Renal pelvis (tissue), 4 donors: Measurements from ENCODE around the gene DBET. TPM values are rescaled to one million over a fixed set of nuclear protein-coding genes. Genes with fewer than 3 reads are reported as not detected.
"Not testable (repeated sequence)": the region's sequence is repeated elsewhere in the genome, so short reads cannot be mapped to it uniquely, and the experiment has no call there.

Source experiments
- DNase-seq: peaks from one replicate; pipeline ENCODE4 v3.0.0-alpha.2; 2013
- polyA plus RNA-seq, 3 donors: library from polyadenylated mRNA; unstranded; fragments of 120-200 nt; gene quantifications; one replicate each; pipeline ENCODE4 v1.2.1, GENCODE V29; 2013; ENCODE audit not compliant: insufficient read length in 3 of 3

Gene DBET
- polyA plus RNA-seq, 3 donors: not detected

DNA sequence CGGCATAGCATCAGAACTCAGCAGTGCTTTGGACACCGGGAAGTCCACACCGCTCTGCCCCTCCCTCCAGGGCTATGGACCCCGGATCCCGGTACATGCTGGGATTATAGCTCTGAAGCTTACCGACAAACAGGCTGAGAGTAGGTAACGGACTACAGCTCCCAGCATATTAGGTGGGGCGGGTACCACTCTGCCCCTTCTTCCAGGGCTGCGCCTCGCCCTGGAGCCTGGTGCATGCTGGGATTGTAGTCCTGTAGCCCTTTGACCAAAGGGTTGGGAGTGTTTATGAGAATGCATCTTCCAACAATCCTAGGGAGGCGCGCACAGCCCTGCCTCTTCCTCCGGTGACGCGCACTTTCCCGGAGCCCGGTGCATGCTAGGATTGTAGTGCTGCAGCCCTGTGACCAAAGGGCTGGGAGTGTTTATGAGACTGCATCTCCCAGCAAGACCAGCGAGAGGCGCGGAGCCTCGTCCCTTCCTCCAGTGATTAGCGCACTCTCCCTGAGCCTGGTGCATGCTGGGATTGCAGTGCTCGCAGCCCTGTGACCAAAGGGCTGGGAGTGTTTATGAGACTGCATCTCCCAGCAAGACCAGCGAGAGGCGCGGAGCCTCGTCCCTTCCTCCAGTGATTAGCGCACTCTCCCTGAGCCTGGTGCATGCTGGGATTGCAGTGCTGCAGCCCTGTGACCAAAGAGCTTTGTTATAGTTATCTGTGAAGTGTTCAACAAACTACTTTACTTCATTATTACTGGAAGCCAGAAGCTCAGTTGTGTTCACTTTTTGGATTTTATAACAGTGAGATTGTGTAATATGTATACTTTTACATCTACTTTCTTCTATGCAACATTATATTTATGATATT, 14.7 kb upstream of the DBET start:
- not testable (repeated sequence) for DNase-seq

DNA sequence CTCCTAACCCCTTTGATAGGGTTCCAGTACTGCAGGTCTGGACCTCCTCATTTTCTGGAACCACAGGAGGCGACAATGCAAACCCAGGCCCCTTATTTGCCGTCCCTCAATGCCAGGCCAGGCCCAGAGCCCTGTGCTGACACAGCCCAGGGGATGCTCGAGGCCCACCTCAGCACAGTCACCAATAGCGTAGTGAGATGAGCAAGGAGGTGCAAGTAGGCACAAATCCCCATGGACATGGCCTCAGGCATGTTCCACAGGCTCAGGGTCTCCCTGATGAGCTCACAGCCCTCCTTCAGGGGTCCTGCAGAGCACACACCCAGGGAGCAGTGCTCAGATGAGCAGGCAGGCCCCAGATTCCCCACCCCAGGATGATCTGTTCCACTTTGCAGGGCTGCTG, 5.3 kb upstream of the DBET start:
- DNase-seq: not testable (repeated sequence)

DNA sequence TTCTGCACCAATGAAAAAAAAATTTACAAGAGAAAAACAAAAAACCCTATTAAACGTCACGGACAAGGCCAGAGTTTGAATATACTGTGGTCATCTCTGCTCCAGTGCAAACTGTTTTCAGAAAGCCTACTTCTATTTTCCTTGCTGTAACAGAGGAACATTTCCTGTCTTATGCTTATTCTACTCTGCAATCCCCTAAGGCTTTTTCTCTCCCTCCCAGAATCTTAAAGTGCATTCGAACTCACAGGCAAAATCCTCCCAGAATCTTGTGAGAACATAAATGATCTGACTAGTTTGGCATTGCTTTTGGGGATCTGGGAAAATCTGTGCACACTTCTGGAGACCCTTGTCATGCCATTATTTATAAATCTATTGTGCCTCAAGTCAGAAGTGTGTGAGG, 503 bp downstream of the DBET start:
- DNase-seq: not testable (repeated sequence)

DNA sequence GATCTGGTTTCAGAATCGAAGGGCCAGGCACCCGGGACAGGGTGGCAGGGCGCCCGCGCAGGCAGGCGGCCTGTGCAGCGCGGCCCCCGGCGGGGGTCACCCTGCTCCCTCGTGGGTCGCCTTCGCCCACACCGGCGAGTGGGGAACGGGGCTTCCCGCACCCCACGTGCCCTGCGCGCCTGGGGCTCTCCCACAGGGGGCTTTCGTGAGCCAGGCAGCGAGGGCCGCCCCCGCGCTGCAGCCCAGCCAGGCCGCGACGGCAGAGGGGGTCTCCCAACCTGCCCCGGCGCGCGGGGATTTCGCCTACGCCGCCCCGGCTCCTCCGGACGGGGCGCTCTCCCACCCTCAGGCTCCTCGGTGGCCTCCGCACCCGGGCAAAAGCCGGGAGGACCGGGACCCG, 4.0 kb downstream of the DBET start:
- DNase-seq: not testable (repeated sequence)

DNA sequence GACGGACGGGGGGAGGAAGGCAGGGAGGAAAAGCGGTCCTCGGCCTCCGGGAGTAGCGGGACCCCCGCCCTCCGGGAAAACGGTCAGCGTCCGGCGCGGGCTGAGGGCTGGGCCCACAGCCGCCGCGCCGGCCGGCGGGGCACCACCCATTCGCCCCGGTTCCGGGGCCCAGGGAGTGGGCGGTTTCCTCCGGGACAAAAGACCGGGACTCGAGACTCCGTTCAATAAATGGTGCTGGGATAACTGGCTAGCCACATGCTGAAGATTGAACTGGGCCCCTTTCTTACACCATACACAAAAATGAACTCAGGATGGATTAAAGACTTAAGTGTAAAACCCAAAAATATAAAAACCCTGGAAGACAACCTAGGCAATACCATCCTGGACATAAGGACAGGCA, 28.8 kb downstream of the DBET start:
- not testable (repeated sequence) for DNase-seq

DNA sequence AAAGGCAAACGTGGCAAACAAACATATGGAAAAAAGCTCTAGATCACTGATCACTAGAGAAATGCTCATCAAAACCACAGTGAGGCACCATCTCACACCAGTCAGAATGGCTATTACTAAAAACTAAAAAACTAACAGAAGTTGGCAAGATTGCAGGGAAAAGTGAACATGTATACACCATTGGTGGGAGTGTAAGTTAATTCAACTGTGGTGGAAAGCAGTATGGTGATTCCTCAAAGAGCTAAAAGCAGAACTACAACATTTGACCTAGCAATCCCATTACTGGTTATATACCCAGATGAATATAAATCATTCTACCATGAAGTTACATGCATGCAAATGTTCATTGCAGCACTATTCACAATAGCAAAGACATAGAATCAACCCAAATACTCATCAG, 29.7 kb downstream of the DBET start:
- DNase-seq: not testable (repeated sequence)

DNA sequence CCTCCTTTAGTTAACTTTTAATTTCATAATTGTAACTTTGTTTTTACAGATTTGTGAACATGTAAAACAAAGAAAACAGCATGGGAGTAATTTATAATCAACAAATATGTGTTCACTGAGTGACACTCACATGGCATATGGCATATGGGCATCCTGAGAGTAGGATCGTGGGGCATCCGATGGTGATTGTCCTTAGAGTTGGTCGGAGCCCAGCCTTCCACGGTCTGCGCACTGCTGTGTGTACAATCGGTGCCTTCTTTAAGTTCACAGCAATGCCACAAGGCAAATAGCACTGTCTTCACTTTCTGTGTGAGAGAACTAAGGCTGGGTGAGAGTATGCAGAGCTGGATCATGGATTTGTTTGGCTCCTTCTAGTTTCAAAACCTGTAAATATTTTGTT, 31.0 kb downstream of the DBET start:
- not testable (repeated sequence) for DNase-seq

- DNase-seq: not testable (repeated sequence)
Measured at GRCh38 chr4:190099605-190100004, 35.3 kb downstream of the DBET start.

GRCh38 chr4:190101525-190101924, 37.2 kb downstream of the DBET start:
- DNase-seq: not testable (repeated sequence)

DNA sequence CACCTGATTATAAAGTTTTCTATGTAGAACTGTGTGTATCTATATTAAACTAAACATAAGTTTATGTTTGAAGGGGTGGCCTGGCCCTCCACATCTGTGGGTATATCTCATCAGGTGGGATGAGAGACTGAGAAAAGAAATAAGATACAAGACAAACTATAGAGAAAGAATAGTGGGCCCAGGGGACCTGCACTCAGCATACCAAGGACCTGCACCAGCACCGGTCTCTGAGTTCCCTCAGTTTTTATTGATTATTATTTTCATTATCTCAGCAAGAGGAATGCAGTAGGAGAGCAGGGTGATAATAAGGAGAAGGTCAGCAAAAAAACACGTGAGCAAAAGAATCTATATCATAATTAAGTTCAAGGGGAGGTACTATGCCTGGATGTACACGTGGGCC, 41.9 kb downstream of the DBET start:
- DNase-seq: not testable (repeated sequence)

GRCh38 chr4:190106611-190107480, 42.5 kb downstream of the DBET start:
- DNase-seq: not testable (repeated sequence)

GRCh38 chr4:190107766-190108485, 43.6 kb downstream of the DBET start:
- DNase-seq: not testable (repeated sequence)

- DNase-seq: not testable (repeated sequence)
Measured at GRCh38 chr4:190108756-190109155, 44.5 kb downstream of the DBET start.

DNA sequence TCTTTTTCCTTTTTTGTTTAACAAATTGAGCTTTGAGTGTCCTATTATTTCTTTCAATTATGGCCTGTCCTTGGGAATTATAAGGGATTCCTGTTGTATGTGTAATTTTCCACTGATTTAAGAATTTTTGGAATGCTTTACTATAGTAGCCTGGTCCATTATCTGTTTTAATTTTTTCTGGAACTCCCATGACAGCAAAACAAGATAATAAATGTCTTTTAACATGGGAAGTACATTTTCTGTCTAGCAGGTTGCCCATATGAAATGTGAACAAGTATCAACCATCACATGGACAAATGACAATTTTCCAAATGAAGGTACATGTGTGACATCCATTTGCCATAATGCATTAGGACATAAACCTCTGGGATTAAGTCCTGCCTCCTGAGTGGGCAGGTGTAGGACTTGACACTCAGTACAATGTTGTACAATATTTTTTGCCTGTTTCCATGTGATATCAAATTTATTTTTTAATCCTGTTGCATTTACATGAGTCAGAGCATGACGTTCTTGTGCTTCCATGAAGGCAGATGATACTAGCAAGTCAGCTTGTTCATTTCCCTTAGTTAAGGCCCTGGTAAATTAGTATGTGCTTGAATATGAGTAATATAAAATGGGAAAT, 45.2 kb downstream of the DBET start:
- DNase-seq: not testable (repeated sequence)

DNA sequence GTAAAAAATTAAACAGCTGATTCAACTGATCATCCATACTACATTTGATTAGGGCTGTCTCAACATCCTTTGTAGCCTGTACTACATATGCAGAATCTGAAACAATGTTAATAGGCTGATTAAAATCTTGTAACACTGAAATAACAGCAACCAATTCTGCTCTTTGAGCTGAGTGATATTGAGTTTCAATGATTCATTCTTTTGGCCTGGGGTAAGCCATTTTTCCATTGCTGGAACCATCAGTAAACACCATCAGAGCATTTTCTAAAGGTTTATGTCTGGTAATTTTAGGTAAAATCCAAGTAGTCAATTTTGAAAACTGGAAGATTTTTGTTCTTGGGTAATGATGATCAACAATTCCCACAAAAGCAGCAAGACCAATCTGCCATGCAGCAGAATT, 45.7 kb downstream of the DBET start:
- not testable (repeated sequence) for DNase-seq

GRCh38 chr4:190110570-190111295, 46.4 kb downstream of the DBET start:
- not testable (repeated sequence) for DNase-seq

DNA sequence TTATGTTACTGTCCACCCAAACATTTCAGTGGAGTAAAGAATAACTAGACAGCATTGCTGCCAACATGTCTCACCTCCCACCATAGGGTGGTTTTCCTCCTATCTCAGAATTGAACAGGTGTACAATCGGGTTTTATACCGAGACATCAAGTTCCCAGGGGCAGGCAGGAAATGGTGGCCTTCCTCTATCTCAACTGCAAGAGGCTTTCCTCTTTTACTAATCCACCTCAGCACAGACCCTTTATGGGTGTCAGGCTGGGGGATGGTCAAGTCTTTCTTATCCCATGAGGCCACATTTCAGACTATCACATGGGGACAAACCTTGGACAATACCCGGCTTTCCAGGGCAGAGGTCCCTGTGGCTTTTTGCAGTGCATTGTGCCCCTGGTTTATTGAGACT, 48.6 kb downstream of the DBET start:
- not testable (repeated sequence) for DNase-seq

- not testable (repeated sequence) for DNase-seq
Measured at GRCh38 chr4:190114991-190115390, 50.7 kb downstream of the DBET start.
